GM18867 (cell line): ENCODE data around the gene EEF1E1.

Experiments
- ATAC-seq: cut with Tn5 transposase; IDR thresholded peaks from one replicate; pipeline ENCODE4 v1.9.1; 2021; ENCODE audit warnings: mild to moderate bottlenecking, moderate library complexity; ENCODE audit not compliant: unreplicated experiment

Gene EEF1E1

DNA sequence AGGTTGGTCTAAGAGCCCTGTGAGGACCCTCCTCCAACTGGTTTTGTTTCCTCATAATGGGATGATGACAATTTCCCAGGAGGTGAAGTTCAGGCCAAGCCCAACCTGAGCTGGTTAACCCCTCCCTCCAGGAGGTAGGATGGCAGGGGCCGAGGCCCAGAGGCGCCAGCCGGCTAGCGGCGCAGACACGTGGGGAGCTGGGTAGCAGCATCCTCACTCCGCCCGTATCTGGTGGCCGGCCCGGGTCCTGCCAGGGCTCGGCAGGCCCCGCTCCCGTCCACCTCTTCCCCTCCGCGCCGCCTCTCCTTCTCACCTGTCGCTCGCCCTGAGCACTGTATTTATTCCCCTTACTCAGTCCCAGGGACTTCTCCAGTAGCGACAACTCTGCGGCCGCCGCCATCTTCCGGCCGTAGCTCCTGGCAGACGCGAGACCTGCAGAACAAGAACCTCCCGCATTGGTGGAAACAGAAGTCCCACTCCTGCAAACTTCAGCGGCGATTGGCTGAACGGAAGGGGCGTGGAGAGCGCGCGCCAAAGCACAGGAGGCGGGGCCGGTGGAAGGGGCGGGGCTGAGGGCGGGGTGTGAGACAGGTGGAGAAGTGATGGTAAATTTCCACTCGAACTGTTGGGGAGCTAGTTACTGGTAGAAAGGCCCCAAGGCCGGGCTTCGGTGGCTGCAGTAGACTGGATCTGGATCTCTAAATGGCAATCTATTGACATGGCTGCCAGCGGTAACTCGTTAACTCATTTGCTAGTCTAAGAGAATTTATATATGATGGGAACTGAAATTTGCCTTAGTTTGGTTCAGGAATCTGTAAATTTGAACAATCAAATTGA, at the start of gene EEF1E1:
EEF1E1 (minus strand) TSS at position 427 of the 837 bp plus-strand sequence; CDS start at position 400, 27 bp downstream.
- ATAC-seq: peak; percentile 99

DNA sequence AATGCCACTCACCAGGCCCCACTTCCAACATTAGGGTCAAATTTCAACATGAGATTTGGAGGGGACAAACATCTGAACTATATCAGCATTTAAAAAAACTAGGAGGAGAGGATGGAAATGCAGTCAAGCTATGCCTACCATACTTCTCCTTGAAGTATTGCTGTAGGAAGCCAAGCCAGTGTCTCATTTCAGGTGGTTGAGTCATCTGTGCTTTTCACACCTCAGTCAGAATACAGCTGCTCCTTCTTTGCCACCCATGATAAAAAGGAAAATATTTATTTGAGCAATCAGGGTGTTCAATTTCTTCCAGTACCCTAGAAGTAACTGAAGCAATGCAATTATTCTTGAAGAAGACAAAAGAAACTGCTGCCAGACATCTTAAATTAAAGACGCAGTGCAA, 47.0 kb upstream of the EEF1E1 start:
- no peak for ATAC-seq

DNA sequence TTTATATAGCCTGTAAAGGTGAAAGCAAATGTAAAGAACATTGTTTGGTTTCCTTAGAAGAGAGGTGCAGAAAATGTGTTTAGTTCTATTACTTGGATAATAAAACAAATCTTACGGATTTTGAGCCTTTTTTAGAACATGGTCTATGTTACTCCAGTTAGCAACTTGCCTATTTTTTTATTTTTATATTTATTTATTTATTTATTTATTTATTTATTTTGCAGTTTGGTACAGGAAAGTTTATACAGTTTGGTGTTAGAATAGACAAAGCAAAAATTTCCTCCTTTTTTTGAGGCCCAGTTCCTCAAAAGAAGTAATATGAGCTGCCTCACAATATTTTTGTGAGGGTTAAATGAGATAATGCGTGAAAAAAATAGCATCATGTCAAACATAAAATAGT, 41.6 kb upstream of the EEF1E1 start:
- no peak for ATAC-seq

DNA sequence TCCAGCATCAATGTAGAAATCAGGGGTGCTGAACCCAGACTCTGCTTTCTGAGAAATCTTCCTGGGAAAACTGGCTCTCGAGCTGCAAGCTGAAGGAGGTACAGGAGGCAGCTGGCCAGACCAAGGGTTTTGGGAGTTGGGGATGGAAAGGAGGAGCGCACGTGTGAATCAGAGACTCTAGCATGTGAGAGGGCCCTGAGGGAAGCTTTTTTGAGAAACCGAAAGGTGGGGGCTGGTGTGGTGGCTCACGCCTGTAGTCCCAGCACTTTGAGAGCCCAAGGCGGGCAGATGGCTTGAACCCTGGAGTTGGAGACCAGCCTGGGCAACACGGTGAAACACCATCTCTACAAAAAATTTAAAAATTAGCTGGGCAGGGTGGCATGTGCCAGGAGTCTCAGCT, 37.1 kb upstream of the EEF1E1 start:
- ATAC-seq: no peak

DNA sequence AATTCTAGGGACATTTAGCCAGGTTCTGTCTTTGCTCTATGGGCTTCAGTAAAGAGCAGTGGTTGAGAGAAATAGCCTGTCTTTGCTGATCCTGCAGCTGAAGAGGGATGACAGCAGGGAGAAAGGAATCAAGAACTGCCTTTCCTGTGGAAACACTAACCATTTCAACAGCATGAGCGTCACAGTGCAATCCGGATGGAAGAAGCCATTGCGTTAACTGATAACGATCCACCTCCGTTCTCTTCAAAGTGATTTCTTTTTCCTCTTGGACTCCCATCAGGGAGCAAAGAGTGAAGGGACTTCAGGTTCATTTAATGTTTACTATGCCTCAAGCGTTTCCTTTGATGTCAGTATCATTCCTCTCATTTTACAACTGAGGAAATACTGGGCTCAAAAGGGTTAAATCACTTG, 35.2 kb upstream of the EEF1E1 start:
- ATAC-seq: no peak

DNA sequence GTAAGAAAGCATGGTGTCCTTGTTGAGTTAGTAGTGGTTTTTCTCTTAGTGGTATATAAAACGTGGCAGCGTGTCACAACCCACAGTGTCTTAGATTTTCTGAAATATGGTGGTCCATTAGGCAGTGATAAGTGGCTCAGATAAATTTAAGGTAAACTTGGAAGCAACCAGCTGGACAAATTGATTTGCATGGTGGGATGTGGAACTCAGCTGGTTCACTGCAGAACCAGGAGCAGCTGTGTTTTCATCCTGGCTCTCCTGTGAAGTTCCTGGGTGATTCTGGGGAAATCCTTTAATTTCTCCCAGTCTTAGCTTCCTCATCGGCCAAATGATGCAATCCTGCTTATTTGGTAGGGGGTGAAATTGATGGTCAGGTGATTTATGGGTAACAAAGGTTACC, 32.9 kb upstream of the EEF1E1 start:
- ATAC-seq: no peak

DNA sequence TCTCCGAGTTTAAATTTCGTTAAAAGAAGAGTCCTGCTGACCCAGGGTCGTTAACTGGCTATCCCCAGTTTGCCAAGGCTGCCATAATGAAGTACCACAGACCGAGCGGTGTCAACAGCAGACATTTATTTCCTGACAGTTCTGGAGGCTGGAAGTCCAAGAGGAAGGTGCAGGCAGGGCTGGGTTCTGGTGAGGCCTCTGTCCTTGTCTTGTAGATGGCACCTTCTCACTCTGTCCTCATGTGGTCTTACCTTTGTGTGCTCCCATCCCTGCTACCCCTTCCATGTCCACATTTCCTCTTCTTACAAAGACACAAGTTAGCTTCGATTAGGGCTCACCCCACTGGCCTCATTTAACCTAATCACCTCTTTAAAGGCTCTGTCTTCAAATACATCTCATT, 29.8 kb upstream of the EEF1E1 start:
- no peak for ATAC-seq

DNA sequence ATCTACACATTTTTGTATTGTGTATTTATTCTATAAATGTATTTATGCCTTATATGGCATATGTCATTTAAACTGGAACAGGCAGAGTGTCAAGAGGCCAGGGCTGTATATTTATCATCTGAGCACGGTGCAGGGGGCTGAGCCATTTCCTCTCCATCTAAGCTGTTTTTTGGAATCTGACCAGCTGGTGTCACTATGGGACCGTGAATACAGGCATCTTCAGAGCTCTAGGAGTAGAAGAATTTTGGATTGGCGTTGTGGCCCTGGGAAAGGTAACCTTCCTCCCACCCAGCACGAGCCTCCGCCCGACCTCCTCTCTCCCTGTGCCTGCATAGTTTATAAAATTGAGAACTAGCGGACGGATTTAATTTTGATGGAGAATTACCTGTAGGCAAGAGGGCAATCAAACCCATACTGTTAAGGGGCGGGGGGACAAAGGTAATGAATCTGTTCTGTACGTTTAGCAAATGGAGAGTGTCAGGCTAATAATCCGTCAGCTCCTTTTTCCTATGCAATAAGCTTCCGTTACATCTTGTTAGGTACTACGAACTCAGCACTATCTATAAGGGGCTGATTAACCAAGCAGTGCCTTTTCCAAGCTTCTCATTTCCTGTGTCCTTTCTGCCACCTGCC, 29.0 kb upstream of the EEF1E1 start:
- ATAC-seq: peak; percentile 80

DNA sequence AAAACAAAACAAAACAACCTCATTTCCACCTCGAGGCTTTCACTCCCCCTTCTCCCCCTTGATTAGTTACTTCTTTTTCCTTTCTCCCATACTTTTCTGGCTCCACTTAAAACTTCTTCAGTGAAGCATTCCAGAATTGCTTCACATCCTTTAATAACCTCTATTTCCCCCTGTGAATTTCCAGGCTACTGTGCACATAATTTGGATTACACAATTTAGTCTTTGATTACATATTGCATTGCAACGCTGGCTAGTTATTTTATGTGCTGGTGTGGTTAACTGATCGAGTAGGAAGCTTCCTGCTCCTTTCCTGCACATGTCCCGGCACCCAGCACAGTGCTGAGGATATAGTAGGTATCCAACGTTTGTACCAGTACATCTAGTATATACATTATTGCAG, 28.1 kb upstream of the EEF1E1 start:
- ATAC-seq: no peak

DNA sequence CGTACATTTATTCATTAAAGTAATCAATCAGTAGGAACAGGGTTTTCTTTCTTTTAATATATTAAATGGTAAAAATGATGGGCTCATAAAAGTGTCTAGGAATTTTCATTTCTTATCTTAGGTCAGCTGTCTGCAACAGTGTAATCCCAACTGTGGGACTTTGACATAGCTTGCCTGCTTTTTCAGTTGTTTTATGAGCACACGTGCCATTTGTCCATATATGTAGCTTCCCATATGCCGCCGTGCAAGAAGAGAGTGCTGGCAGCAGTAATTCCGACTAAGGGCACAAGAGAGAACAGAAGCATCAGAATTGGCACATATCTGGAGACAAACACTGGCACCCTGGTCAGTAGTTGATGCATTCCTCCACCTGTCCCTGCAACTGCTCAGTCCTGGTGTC, 20.9 kb upstream of the EEF1E1 start:
- no peak for ATAC-seq

DNA sequence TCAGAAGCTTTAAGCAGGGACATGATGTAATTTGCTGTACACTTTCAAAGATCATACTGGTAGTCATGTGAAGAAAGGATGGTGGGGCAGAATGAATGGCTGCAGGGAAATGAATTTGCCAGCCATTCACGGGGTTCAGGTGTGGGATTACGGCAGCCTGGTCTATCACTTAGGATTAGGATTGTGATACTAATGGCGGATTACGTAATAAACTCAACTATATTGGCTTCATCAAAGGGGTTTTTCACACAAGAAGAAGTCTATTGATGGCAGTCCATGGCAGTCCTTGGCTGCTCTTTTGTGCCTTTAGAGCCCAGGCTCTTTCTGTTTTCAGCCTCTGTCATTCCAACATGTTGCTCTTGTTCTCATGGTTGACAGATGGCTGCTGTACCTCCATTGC, 12.6 kb upstream of the EEF1E1 start:
- ATAC-seq: no peak

DNA sequence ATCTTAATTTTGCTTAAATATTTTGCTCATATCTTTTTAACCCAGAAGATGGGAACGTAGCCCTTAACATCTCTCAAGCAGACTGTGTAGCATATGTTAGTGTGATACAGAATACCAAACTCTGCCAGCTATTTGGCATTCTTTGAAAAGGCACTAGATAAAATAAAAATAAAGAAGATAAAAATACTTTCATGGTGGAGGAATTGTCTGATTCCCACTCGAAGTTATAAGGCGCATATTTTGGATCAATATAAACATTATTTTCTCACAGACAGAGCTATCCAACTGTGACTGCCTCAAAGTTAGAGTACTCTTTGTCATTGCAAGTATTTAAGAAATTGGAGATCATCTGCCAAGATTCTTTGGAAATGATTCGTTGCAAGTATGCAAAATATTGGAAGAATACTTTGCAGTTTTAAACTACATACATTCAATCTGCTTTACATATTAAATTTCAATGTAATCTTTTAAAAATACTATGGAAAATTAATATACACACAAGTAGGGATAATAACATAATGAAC, 10.8 kb upstream of the EEF1E1 start:
- ATAC-seq: no peak

DNA sequence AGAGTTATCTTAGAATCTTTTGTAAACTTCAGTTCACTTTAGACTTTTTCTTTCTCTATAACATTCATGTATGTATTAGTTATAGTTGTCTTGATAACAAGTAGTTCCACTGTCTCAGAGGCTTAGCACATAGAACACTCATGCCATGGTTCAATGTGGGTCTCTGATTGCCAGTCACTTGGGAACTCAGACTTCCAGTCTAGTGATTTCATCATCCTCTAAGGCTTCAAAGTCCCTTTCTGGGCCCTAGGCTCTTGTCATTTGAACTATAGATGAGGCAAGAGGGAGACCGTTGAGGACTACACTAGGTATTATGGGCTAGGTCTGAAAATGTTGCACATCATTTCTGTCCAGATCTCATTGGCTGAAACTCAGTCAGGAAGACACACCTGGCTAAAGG, 8.4 kb upstream of the EEF1E1 start:
- no peak for ATAC-seq

DNA sequence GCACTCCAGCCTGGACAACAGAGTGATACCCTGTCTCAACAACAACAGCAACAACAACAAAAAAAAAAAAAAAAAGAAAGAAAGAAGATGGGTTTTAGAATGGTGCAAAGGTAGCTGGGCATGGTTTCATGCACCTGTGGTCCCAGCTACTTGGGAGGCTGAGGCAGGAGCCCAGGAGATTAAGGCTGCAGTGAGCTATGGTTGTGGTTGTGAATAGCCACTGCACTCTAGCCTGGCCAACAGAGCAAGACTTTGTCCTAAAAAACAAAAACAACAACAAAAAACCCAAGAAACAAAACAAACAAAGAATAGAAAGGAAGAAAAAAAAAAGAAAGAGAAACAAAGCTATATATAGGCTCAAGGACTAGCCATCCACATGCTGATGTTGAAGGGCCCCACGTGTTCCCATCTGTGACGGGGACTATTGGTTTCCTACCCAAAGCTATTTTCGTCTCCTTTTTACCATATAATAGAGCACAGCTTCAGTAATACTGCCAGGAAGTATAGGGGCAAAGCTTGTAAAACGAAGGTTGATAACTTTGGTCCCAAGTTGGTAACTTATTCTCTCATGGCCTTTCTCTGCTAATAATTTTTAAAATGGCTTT, 7.9 kb upstream of the EEF1E1 start:
- ATAC-seq: peak; percentile 90

DNA sequence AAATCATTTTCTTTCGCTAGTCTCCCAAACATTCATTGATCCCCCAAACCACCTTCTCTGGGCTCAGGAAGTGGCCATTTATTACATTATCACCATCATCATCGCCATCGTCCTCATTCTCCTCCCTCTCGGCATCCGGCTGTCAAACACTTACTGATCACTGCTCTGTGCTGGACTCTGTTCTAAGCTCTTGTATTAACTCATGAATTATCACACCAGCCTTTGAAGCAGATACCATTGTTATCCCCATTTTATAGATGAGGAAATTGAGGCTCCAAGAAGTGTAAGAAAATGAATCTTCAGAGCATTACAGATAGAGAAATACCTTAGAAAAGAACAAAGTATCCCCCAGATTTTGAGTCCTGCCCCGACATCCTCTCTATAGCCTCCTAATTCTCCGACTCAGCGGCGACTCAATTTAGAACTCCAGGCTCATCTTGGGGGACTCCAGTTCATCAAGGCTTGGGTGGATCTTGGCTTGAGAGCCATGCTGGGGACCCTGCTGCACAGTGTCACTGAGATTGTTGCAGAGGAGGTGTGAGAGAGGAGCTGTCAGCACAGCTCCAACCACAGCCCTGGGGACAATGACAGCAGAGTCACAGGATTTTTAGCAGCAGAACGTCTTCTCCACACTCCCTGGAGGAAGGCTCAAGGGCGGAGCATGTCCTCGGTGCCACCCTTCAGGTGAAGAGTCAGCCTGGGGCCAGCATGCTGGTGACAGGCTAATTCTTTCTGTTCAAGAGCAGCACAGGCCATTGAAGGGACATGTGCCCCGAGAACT, 6.6 kb upstream of the EEF1E1 start:
- ATAC-seq: no peak

DNA sequence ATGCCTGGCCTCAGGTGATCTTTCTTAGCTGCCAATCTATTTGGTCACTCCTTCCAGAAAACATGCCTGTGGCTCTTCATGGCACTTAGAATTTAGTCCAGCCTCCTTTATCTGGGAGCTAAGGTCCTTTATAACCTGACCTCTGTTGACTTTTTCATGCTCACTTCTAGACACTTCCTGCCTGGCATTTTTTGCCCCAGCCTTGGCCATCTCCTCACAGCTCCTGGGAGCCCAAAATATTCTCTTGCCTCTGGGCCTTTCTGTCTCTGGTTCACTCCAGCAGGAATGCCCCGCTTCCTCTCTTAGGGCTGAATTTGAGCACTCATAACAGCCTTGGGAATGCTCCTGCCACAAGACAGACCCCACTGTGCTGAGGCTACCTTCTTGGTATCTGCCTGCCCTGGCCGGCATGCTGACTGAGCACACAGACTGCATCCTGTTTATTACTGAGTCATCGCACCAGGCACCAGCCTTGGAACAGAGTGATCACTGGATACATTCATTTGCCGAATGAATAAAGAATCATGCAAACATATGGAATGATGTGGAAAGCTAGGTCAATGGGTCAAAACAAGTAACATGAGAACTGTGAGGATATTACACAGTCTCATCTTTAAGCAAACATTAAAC, 5.8 kb upstream of the EEF1E1 start:
- ATAC-seq: no peak

DNA sequence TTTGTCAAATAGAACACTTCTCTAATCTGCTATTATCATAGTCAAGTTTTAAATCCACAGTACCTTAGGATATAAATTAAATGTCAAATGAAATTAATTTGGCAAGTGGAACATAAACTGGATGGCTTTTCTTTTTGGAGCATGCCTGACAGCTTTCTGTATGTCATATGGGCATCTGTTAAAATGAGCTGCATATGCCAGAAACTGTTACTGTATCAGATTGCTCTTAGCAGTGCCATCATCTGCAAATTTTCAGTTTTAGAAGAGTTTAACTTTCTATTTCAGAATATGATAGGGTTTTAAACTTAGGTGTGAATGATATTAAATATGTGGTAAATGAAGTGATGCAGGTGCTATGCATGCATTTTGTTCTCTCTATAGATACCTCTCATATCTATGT, 3.4 kb upstream of the EEF1E1 start:
- no peak for ATAC-seq

DNA sequence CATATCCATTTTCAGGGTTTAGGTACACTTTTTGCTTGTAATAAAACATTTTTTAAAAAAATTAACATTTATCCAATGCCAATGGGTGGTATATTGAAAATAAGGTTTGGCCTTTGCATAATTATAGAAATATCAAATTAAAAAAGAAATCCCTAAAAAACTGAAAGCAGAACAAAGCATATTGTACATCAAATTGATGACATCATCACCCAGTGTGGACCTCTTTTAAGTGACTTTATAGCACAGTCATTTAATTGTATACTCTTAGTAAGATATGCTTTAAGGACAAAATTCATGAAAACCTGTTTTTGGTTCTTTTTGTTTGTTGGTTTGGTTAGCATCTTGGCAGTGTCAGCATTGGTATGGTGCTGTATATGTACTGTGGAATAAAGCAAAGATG, 1.4 kb upstream of the EEF1E1 start:
- ATAC-seq: no peak

DNA sequence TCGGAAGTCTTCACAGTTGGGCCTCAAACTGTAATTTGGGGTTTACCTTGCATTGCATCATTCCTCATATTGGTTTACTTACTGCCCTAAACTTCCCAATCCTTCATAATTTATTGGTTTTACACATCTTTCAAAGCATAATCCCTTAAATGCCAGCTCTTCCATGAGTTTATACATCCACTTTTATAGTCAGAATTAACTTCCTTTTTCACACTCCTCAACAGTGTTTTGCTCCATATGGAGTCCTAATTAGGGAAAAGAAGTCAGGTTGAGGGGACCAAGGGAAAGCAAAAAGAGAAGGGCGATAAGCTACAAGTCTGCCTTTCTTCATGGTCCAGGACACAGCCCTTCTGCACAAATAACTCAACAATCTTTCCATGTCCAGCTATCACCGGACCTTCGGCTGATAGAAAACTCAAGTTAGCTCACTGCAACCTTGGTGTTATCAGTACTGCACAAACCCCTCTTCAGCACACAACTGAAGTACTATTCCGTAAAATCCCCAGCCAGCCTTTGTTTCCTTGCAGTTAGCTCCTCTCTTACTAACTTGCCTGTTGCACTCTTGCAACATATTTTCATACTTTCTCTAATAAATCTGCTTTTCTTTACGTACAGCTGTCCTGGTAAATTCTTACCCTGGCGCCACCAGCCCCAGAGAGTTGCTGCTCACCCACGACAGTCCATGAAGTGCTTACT, 2.0 kb downstream of the EEF1E1 start:
- ATAC-seq: no peak

DNA sequence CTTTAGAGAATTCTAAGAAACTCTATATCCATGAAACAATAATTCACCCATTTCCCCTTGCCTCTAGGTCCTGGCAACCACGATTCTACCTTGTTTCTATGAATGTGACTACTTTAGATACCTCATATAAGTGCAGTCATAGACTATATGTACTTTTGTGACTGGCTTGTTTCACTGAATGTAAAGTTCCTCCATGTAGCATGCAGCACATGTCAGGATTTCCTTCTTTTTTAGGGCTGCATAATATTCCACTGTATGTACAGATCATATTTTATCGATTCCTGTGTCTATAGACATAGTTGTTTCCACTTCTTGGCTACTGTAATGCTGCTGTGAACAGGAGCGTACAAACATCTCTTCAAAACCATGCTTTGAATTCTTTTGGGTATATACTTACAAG, 11.7 kb downstream of the EEF1E1 start:
- ATAC-seq: no peak
